H9 (cell line): Measurements from ENCODE around the gene ZSCAN16. TPM values are rescaled to one million over a fixed set of nuclear protein-coding genes. Genes with fewer than 3 reads are reported as not detected.
"Not testable (repeated sequence)": the region's sequence is repeated elsewhere in the genome, so short reads cannot be mapped to it uniquely, and the experiment has no call there.

Source experiments
- DNase-seq: peaks from one replicate; pipeline ENCODE4 v3.0.0-alpha.2; 2017
- H2AFZ ChIP-seq: one replicate; pipeline ENCODE4 v1.6.1; 2013; ENCODE audit warnings: mild to moderate bottlenecking, low read length, control low read depth, moderate library complexity
- H2AK5ac ChIP-seq: 2 replicates; pipeline ENCODE4 v1.6.1; 2013; ENCODE audit warnings: low read length, control low read depth, mixed read lengths; ENCODE audit not compliant: insufficient read length
- H2BK120ac ChIP-seq: one replicate; pipeline ENCODE4 v1.6.1; 2013; ENCODE audit warnings: low read depth, mild to moderate bottlenecking, low read length, control low read depth, inconsistent platforms; ENCODE audit not compliant: poor library complexity, severe bottlenecking
- H2BK12ac ChIP-seq: 2 replicates; pipeline ENCODE4 v1.6.1; 2013; ENCODE audit warnings: low read length, control low read depth, mixed read lengths, low read depth; ENCODE audit not compliant: insufficient read length
- H2BK15ac ChIP-seq: 2 replicates; pipeline ENCODE4 v1.6.1; 2013; ENCODE audit warnings: low read depth, low read length, control low read depth
- H2BK20ac ChIP-seq: one replicate; pipeline ENCODE4 v1.6.1; 2013; ENCODE audit warnings: low read depth, mild to moderate bottlenecking, low read length, control low read depth, inconsistent platforms; ENCODE audit not compliant: poor library complexity, severe bottlenecking
- H2BK5ac ChIP-seq: 2 replicates; pipeline ENCODE4 v1.6.1; 2013; ENCODE audit warnings: low read length, control low read depth, mixed read lengths; ENCODE audit not compliant: insufficient read length
- H3K14ac ChIP-seq: 2 replicates; pipeline ENCODE4 v1.6.1; 2013; ENCODE audit warnings: low read length, control low read depth; ENCODE audit not compliant: insufficient read depth
- H3K18ac ChIP-seq: 2 replicates; pipeline ENCODE4 v1.6.1; 2013; ENCODE audit warnings: low read depth, mild to moderate bottlenecking, mixed read lengths, low read length, control low read depth; ENCODE audit not compliant: insufficient read length
- H3K23ac ChIP-seq: 2 replicates; pipeline ENCODE4 v1.6.1; 2013; ENCODE audit warnings: low read length, control low read depth, mixed read lengths, low read depth; ENCODE audit not compliant: insufficient read length
- H3K23me2 ChIP-seq: 2 replicates; pipeline ENCODE4 v1.6.1; 2013; ENCODE audit warnings: low read depth, mild to moderate bottlenecking, mixed read lengths, low read length, control low read depth; ENCODE audit not compliant: insufficient read length, poor library complexity, severe bottlenecking
- H3K27ac ChIP-seq: 2 replicates; pipeline ENCODE4 v1.5.1; 2013; ENCODE audit warnings: low read length, control low read depth, mixed read lengths, low read depth; ENCODE audit not compliant: insufficient read length
- H3K27me3 ChIP-seq: 2 replicates; pipeline ENCODE4 v1.6.1; 2013; ENCODE audit warnings: low read length, control low read depth, inconsistent platforms; ENCODE audit not compliant: insufficient read depth
- H3K4ac ChIP-seq: 2 replicates; pipeline ENCODE4 v1.6.1; 2013; ENCODE audit warnings: low read depth, mild to moderate bottlenecking, control low read depth, inconsistent platforms, low read length, moderate library complexity
- H3K4me1 ChIP-seq: 2 replicates; pipeline ENCODE4 v1.6.1; 2013; ENCODE audit warnings: low read length, control low read depth, inconsistent platforms; ENCODE audit not compliant: insufficient read depth
- H3K4me2 ChIP-seq: 2 replicates; pipeline ENCODE4 v1.6.1; 2013; ENCODE audit warnings: low read length, control low read depth, mixed read lengths; ENCODE audit not compliant: insufficient read length, insufficient read depth
- H3K56ac ChIP-seq: 2 replicates; pipeline ENCODE4 v1.6.1; 2013; ENCODE audit warnings: low read depth, mild to moderate bottlenecking, mixed read lengths, low read length, control low read depth; ENCODE audit not compliant: insufficient read length
- H3K79me1 ChIP-seq: 2 replicates; pipeline ENCODE4 v1.6.1; 2013; ENCODE audit warnings: low read depth, mild to moderate bottlenecking, moderate library complexity, low read length, control low read depth, inconsistent platforms; ENCODE audit not compliant: insufficient read depth, poor library complexity, severe bottlenecking
- H3K79me2 ChIP-seq: 2 replicates; pipeline ENCODE4 v1.6.1; 2013; ENCODE audit warnings: low read length, control low read depth, inconsistent platforms; ENCODE audit not compliant: insufficient read depth
- H3K9ac ChIP-seq: 2 replicates; pipeline ENCODE4 v1.6.1; 2013; ENCODE audit warnings: low read length, control low read depth, mixed read lengths; ENCODE audit not compliant: insufficient read length; ENCODE audit errors: extremely low read depth
- H3K9me3 ChIP-seq: one replicate; pipeline ENCODE4 v1.6.1; 2013; ENCODE audit warnings: low read depth, low read length, inconsistent platforms; ENCODE audit not compliant: control insufficient read depth
- H3T11ph ChIP-seq: one replicate; pipeline ENCODE4 v1.6.1; 2013; ENCODE audit warnings: mild to moderate bottlenecking, low read length, control low read depth, inconsistent platforms
- H4K20me1 ChIP-seq: one replicate; pipeline ENCODE4 v1.6.1; 2013; ENCODE audit not compliant: control insufficient read depth, insufficient read length, insufficient read depth
- H4K5ac ChIP-seq: 2 replicates; pipeline ENCODE4 v1.6.1; 2013; ENCODE audit warnings: low read depth, mild to moderate bottlenecking, mixed read lengths, low read length, control low read depth; ENCODE audit not compliant: insufficient read length
- H4K8ac ChIP-seq: replicated peaks from 2 replicates; pipeline ENCODE4 v1.6.1; 2013; ENCODE audit warnings: low read length, control low read depth, mixed read lengths, low read depth; ENCODE audit not compliant: insufficient read length
- H4K91ac ChIP-seq: 2 replicates; pipeline ENCODE4 v1.6.1; 2013; ENCODE audit warnings: low read depth, mild to moderate bottlenecking, moderate library complexity, mixed read lengths, low read length, control low read depth; ENCODE audit not compliant: insufficient read length
- H3K27ac Mint-ChIP-seq, 3 experiments: 2 replicates in 2 of 3; 3 replicates in 1 of 3; pipeline ENCODE4 v1.8.0; 2020 to 2021; ENCODE audit warnings: mixed read lengths in 3 of 3, mild to moderate bottlenecking in 1 of 3, moderate library complexity in 1 of 3
- H3K27me3 Mint-ChIP-seq: 2 replicates; pipeline ENCODE4 v1.8.0; 2021; ENCODE audit warnings: low read depth, mild to moderate bottlenecking, moderate library complexity, mixed read lengths
- H3K36me3 Mint-ChIP-seq, 3 experiments: 2 replicates in 2 of 3; 3 replicates in 1 of 3; pipeline ENCODE4 v1.8.0; 2020 to 2021; ENCODE audit warnings: low read depth in 3 of 3, mixed read lengths in 3 of 3; ENCODE audit not compliant: insufficient read depth in 1 of 3
- H3K4me1 Mint-ChIP-seq, 2 experiments: 2 replicates each; pipeline ENCODE4 v1.8.0; 2020; ENCODE audit warnings: mixed read lengths in 2 of 2
- H3K4me3 Mint-ChIP-seq, 2 experiments: 2 replicates in 1 of 2; 3 replicates in 1 of 2; pipeline ENCODE4 v1.8.0; 2020 to 2021; ENCODE audit warnings: mild to moderate bottlenecking in 2 of 2, mixed read lengths in 2 of 2, moderate library complexity in 1 of 2
- H3K9me3 Mint-ChIP-seq, 2 experiments: 2 replicates in 1 of 2; 3 replicates in 1 of 2; pipeline ENCODE4 v1.8.0; 2020; ENCODE audit warnings: mild to moderate bottlenecking in 2 of 2, mixed read lengths in 2 of 2, moderate library complexity in 1 of 2
- CTCF ChIP-seq: fragments of 200-600 bp; sonication (generic); conservative IDR thresholded peaks from 3 replicates; pipeline ENCODE4 v1.8.0; 2021; ENCODE audit warnings: antibody characterized with exemption, mild to moderate bottlenecking
- WGBS: extraction: QIAGEN DNeasy Blood & Tissue Kit; methylation state at CpG from one replicate; pipeline ENCODE4 v1.1.7; 2013; ENCODE audit warnings: missing lambda C conversion rate, low lambda C conversion rate, mixed read lengths; ENCODE audit not compliant: insufficient read length; ENCODE audit errors: extremely low coverage; 5-methylcytosine and 5-hydroxymethylcytosine counted together
- total RNA-seq: library from RNA; stranded (reverse); gene quantifications from 2 replicates; pipeline ENCODE4 v1.2.1, GENCODE V29; 2021

The ZSCAN16 gene
- total RNA-seq, 1 experiment from 2014 or later, result 11.0 TPM

- TF ChIP-seq CTCF, result no peak
- no peak overlapping the region for H2BK20ac ChIP-seq
- no peak overlapping the region for H3K14ac ChIP-seq
- Mint-ChIP-seq H3K27ac (no peak overlapping the region), H3K4me1 (no peaks in the 10 kb centered on the region), H3K4me3 (no peak overlapping the region), H3K9me3 (peaks cover 28 to 43% of the 10 kb centered on the region in 2 experiments), H3K27me3 (no peaks in the 10 kb centered on the region), H3K36me3 (peaks cover 42 to 50% (median 44%) of the 10 kb centered on the region in 3 experiments)
- H3K4me1 ChIP-seq, result no peaks in the 10 kb centered on the region
- H3K79me1 ChIP-seq, result no peaks in the 10 kb centered on the region
- H3K27me3 ChIP-seq, result no peaks in the 10 kb centered on the region
- H3T11ph ChIP-seq, result no peak overlapping the region
- H3K4me2 ChIP-seq, result no peak overlapping the region
- WGBS, result no CpG with 5 or more reads among the region's 33 CpGs
- H3K18ac ChIP-seq, result no peak overlapping the region
- H4K5ac ChIP-seq, result no peak overlapping the region
- H3K9me3 ChIP-seq, result peaks cover 29% of the 10 kb centered on the region
- H4K8ac ChIP-seq, result no peak overlapping the region
- H2BK120ac ChIP-seq, result no peak overlapping the region
- DNase-seq, result no peak
- no peak overlapping the region for H3K23ac ChIP-seq
- H3K9ac ChIP-seq, result no peak overlapping the region
- no peak overlapping the region for H2BK15ac ChIP-seq
- no peak overlapping the region for H2AFZ ChIP-seq
- H4K20me1 ChIP-seq, result no peaks in the 10 kb centered on the region
- H4K91ac ChIP-seq, result no peak overlapping the region
- H2BK5ac ChIP-seq, result no peak overlapping the region
- no peak overlapping the region for H3K56ac ChIP-seq
- no peak overlapping the region for H3K27ac ChIP-seq
- no peaks in the 10 kb centered on the region for H3K79me2 ChIP-seq
- no peak overlapping the region for H3K4ac ChIP-seq
- no peak overlapping the region for H2AK5ac ChIP-seq
- no peaks in the 10 kb centered on the region for H3K23me2 ChIP-seq
- H2BK12ac ChIP-seq, result no peak overlapping the region
These were observed 33.4 kb upstream of the ZSCAN16 start for GRCh38 chr6:28090917-28091586.

GRCh38 chr6:28102222-28102621 lies 22.2 kb upstream of the ZSCAN16 start:
- H3K79me2 ChIP-seq, H3K4me1 Mint-ChIP-seq, H4K91ac ChIP-seq, H2AFZ ChIP-seq, H3K14ac ChIP-seq, H4K20me1 ChIP-seq, H3K79me1 ChIP-seq, H2BK20ac ChIP-seq, H3K18ac ChIP-seq, H3K23me2 ChIP-seq, H3K9ac ChIP-seq, H3K36me3 Mint-ChIP-seq, H3K4me3 Mint-ChIP-seq, DNase-seq, H2AK5ac ChIP-seq, H2BK12ac ChIP-seq, H4K5ac ChIP-seq, H2BK5ac ChIP-seq, H4K8ac ChIP-seq, H3K9me3 ChIP-seq, H3K4me1 ChIP-seq, H3T11ph ChIP-seq, H3K23ac ChIP-seq, H3K27ac ChIP-seq, H3K4ac ChIP-seq, H3K4me2 ChIP-seq, H3K56ac ChIP-seq, H2BK120ac ChIP-seq, H3K27ac Mint-ChIP-seq, H3K27me3 ChIP-seq, H2BK15ac ChIP-seq: not testable (repeated sequence)
- WGBS, result no CpG with 5 or more reads among the region's 7 CpGs
- Mint-ChIP-seq H3K27me3 (peaks cover 43% of the 10 kb centered on the region), H3K9me3 (peaks cover 5 to 19% of the 10 kb centered on the region in 2 experiments; a peak in 4 of 5 replicates)
